A673 (cell line): ENCODE data around the gene NFKB1.

Experiments
- EZH2 ChIP-seq: fragments of 200-600 bp; sonication (generic); IDR thresholded peaks from 2 replicates; pipeline ENCODE4 v1.6.1; 2017; ENCODE audit warnings: borderline replicate concordance, low read depth, mild to moderate bottlenecking, mixed read lengths, antibody characterized with exemption, low read length; ENCODE audit not compliant: poor library complexity, severe bottlenecking
- TF ChIP-seq, protein P1 (sequence below): fragments of 300-800, 200-600 bp; sonication (generic); conservative IDR thresholded peaks from 2 replicates; pipeline ENCODE4 v1.5.1; 2017; ENCODE audit warnings: low read depth, mild to moderate bottlenecking, antibody characterized with exemption, low read length, moderate library complexity, mixed read lengths

DNA sequence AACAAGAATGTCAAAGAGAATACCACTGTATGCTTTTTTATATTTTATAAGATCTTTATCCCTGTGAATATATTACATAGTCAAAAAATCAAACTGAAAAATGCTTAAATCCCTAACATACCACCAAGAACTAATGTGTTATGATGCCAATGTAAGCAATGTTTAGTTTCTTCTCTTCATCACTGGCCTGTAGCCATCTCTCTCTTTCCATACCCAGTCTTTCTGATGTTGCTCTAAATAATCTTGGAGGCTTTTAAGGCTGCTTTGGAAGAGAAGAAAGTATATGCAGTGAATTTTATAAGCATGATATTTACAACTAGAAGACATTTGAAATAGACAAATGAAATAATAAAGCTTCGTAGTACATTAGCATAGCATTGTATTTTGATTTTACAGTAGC is 82.9 kb downstream of the NFKB1 start:
- TF ChIP-seq, protein P1, sequence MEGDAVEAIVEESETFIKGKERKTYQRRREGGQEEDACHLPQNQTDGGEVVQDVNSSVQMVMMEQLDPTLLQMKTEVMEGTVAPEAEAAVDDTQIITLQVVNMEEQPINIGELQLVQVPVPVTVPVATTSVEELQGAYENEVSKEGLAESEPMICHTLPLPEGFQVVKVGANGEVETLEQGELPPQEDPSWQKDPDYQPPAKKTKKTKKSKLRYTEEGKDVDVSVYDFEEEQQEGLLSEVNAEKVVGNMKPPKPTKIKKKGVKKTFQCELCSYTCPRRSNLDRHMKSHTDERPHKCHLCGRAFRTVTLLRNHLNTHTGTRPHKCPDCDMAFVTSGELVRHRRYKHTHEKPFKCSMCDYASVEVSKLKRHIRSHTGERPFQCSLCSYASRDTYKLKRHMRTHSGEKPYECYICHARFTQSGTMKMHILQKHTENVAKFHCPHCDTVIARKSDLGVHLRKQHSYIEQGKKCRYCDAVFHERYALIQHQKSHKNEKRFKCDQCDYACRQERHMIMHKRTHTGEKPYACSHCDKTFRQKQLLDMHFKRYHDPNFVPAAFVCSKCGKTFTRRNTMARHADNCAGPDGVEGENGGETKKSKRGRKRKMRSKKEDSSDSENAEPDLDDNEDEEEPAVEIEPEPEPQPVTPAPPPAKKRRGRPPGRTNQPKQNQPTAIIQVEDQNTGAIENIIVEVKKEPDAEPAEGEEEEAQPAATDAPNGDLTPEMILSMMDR: no peak
- TF ChIP-seq EZH2: no peak
